CD4-positive, alpha-beta T cell (primary cell): ENCODE results near the gene PIK3R6. TPM values are rescaled to one million over a fixed set of nuclear protein-coding genes. Genes with fewer than 3 reads are reported as not detected.

Experiments
- ATAC-seq: fragments of 200-7000 bp; cut with Tn5 transposase; one replicate; pipeline ENCODE4 v1.10.0; 2022; ENCODE audit warnings: mild to moderate bottlenecking; ENCODE audit not compliant: poor library complexity
- CTCF ChIA-PET: fragments of 350-600 bp; sonication (Branson Sonifier 250); formaldehyde crosslinking; loops from one replicate; lab custom pipeline; 2021; ENCODE audit warnings: antibody characterized with exemption, inconsistent platforms; lab: Charles Lee
- POLR2A ChIA-PET: fragments of 350-600 bp; sonication (Branson Sonifier 250); formaldehyde crosslinking; loops from one replicate; lab custom pipeline; 2021; ENCODE audit warnings: antibody characterized with exemption, inconsistent platforms; lab: Charles Lee
- DNase-seq, 14 experiments: peaks; one replicate each; pipeline ENCODE4 v3.0.0-alpha.2; 2013 to 2020; ENCODE audit warnings: mixed read lengths in 2 of 14
- H3K27ac ChIP-seq, 2 donors: one replicate each; pipeline versions ENCODE4 v1.5.1 to v1.7.0; 2013; ENCODE audit warnings: low read length in 2 of 2, low read depth in 1 of 2, mild to moderate bottlenecking in 1 of 2
- H3K27me3 ChIP-seq, 2 experiments: 1 replicate in 1 of 2; 2 replicates in 1 of 2; pipeline versions ENCODE4 v1.6.1 to v1.7.0; 2013; ENCODE audit warnings: low read length in 2 of 2, control low read depth in 1 of 2, mild to moderate bottlenecking in 1 of 2, moderate library complexity in 1 of 2; ENCODE audit not compliant: insufficient read depth in 2 of 2, control insufficient read depth in 1 of 2
- H3K36me3 ChIP-seq: one replicate; pipeline ENCODE4 v1.6.1; 2013; ENCODE audit warnings: low read length, control low read depth; ENCODE audit not compliant: insufficient read depth
- H3K4me1 ChIP-seq: one replicate; pipeline ENCODE4 v1.6.1; 2013; ENCODE audit warnings: low read length, control low read depth; ENCODE audit not compliant: insufficient read depth
- H3K4me3 ChIP-seq: one replicate; pipeline ENCODE4 v1.5.1; 2013; ENCODE audit warnings: mild to moderate bottlenecking, low read length, moderate library complexity
- H3K9me3 ChIP-seq, 2 experiments: 1 replicate in 1 of 2; 2 replicates in 1 of 2; pipeline versions ENCODE4 v1.6.1 to v1.7.0; 2013; ENCODE audit warnings: low read length in 2 of 2, mild to moderate bottlenecking in 2 of 2, control low read depth in 1 of 2, moderate library complexity in 1 of 2; ENCODE audit not compliant: control insufficient read depth in 1 of 2, insufficient read depth in 1 of 2
- H3K27ac Mint-ChIP-seq: one replicate; pipeline ENCODE4 v1.8.0; 2020; ENCODE audit warnings: mixed read lengths
- H3K27me3 Mint-ChIP-seq: one replicate; pipeline ENCODE4 v1.8.0; 2021; ENCODE audit warnings: mixed read lengths
- H3K36me3 Mint-ChIP-seq: one replicate; pipeline ENCODE4 v1.8.0; 2021; ENCODE audit warnings: low read depth, mixed read lengths
- H3K4me1 Mint-ChIP-seq: one replicate; pipeline ENCODE4 v1.8.0; 2021; ENCODE audit warnings: low read depth, mixed read lengths
- H3K4me3 Mint-ChIP-seq: one replicate; pipeline ENCODE4 v1.8.0; 2020; ENCODE audit warnings: mild to moderate bottlenecking, mixed read lengths
- H3K9me3 Mint-ChIP-seq: one replicate; pipeline ENCODE4 v1.8.0; 2020; ENCODE audit warnings: mixed read lengths
- CTCF ChIP-seq: fragments of 200-600 bp; IDR thresholded peaks from one replicate; pipeline ENCODE4 v1.8.0; 2022; ENCODE audit warnings: antibody characterized with exemption, mild to moderate bottlenecking
- intact Hi-C, 2 experiments: fragments of 100-400 bp; cut with DNase I in 1 of 2; cut with micrococcal nuclease in 1 of 2; formaldehyde crosslinking; loops; one replicate each; pipeline versions ENCODE4 v1.15.1 to v1.9.0; 2023 to 2025; cut with DNase I, micrococcal nuclease
- total RNA-seq, 174 experiments: library from RNA in 2 of 174; stranded (reverse) in 2 of 174; gene quantifications; one replicate each; pipeline ENCODE4 v1.2.3 and lab custom pipeline; 2021 to 2026

Gene PIK3R6
- total RNA-seq, 2 experiments from 2014 or later, result 0.50 to 0.60 TPM

DNA sequence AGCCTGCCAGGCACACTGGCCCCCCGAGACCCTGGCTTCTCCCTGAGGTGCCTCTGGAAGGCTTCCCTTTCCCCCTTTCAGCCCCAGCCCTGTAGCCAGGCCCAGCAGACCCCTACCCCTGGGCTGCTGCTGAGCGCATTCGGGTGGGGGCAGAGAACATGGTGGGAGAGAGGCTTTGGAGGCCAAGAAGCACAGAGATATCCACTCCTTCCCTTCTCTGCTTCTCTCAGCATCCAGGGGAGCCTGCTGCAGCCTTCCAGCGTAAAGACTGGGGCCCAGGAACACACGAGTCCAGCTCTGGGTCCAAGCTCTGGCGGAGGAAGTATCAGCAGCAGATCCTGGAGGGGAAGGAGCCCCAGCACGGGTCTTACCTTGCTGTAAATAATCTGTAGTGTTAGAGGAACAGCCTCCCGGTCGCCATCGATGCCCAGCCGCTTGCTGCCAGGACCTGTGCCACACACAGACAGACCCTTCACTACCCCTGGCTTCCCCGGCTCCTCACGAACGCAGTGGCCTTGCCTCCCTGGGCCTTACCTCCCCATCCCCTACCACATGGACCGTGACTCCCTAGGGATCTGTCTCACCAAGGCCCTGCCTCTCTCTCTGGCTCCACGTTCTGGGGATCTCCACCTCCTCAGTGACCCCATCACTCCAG is 17.0 kb upstream of the PIK3R6 start:
- peaks cover 0 to 9% of the 10 kb centered on the region in 2 experiments for H3K9me3 ChIP-seq
- Mint-ChIP-seq H3K36me3 (peaks cover 88% of the 10 kb centered on the region), H3K27me3 (no peaks in the 10 kb centered on the region), H3K4me1 (no peaks in the 10 kb centered on the region), H3K9me3 (no peaks in the 10 kb centered on the region), H3K4me3 (no peak overlapping the region), H3K27ac (peak overlapping the region; percentile 44)
- peak overlapping the region in 1 of 2 donors; percentile 47 for H3K27ac ChIP-seq
- DNase-seq, result peak in 1 of 14 experiments; percentile 42
- no peak for ATAC-seq
- no peaks in the 10 kb centered on the region for H3K27me3 ChIP-seq
- no peak for TF ChIP-seq CTCF
- peaks cover 89% of the 10 kb centered on the region for H3K36me3 ChIP-seq
- CTCF ChIA-PET, result no interaction called here
- peaks cover 5% of the 10 kb centered on the region for H3K4me1 ChIP-seq
- intact Hi-C loops, result no loop called here
- POLR2A ChIA-PET, result no interaction called here
- H3K4me3 ChIP-seq, result no peak overlapping the region

- H3K4me1 ChIP-seq, result peaks cover 5% of the 10 kb centered on the region
- ChIA-PET CTCF (no interaction called here), POLR2A (no interaction called here)
- no peak for TF ChIP-seq CTCF
- Mint-ChIP-seq H3K4me1 (no peaks in the 10 kb centered on the region), H3K9me3 (no peaks in the 10 kb centered on the region), H3K4me3 (no peak overlapping the region), H3K27ac (peak overlapping the region; percentile 44), H3K36me3 (peaks cover 89% of the 10 kb centered on the region), H3K27me3 (no peaks in the 10 kb centered on the region)
- intact Hi-C loops, result no loop called here
- no peak for ATAC-seq
- no peak overlapping the region for H3K27ac ChIP-seq
- H3K36me3 ChIP-seq, result peaks cover 89% of the 10 kb centered on the region
- H3K27me3 ChIP-seq, result no peaks in the 10 kb centered on the region
- H3K4me3 ChIP-seq, result no peak overlapping the region
- H3K9me3 ChIP-seq, result peaks cover 0 to 9% of the 10 kb centered on the region in 2 experiments
- DNase-seq, result no peak
These were observed 15.9 kb upstream of the PIK3R6 start for GRCh38 chr17:8883353-8883752.

GRCh38 chr17:8881606-8882005 is 14.1 kb upstream of the PIK3R6 start:
- H3K36me3 ChIP-seq, result peaks cover 83% of the 10 kb centered on the region
- no peak overlapping the region for H3K4me3 ChIP-seq
- H3K9me3 Mint-ChIP-seq, result no peaks in the 10 kb centered on the region
- no peak overlapping the region for H3K27ac ChIP-seq
- peaks cover 5% of the 10 kb centered on the region for H3K4me1 ChIP-seq
- intact Hi-C loops, result no loop called here
- TF ChIP-seq CTCF, result no peak
- ATAC-seq, result no peak
- H3K27ac Mint-ChIP-seq, result no peak overlapping the region
- no peaks in the 10 kb centered on the region for H3K4me1 Mint-ChIP-seq
- no peaks in the 10 kb centered on the region for H3K27me3 Mint-ChIP-seq
- ChIA-PET POLR2A (no interaction called here), CTCF (no interaction called here)
- peaks cover 89% of the 10 kb centered on the region for H3K36me3 Mint-ChIP-seq
- H3K27me3 ChIP-seq, result no peaks in the 10 kb centered on the region
- DNase-seq, result no peak
- H3K4me3 Mint-ChIP-seq, result no peak overlapping the region
- peaks cover 0 to 9% of the 10 kb centered on the region in 2 experiments for H3K9me3 ChIP-seq
